GM23338 (cell line): ENCODE results near the gene CACNA1C.

Experiments used
- EZH2 ChIP-seq: fragments of 200-600 bp; sonication (generic); IDR thresholded peaks from one replicate; pipeline ENCODE4 v1.8.0; 2017; ENCODE audit warnings: antibody characterized with exemption, mild to moderate bottlenecking, low read depth; ENCODE audit not compliant: unreplicated experiment
- JUNB ChIP-seq: IDR thresholded peaks from one replicate; pipeline ENCODE4 v1.6.1; 2016; ENCODE audit warnings: antibody characterized with exemption; ENCODE audit not compliant: unreplicated experiment
- TF ChIP-seq, protein P1 (sequence below), 2 experiments: fragments of 200-600 bp in 1 of 2; sonication (generic) in 1 of 2; conservative IDR thresholded peaks; 2 replicates each; pipeline versions ENCODE4 v1.5.1 to v1.6.1; 2016 to 2017; ENCODE audit warnings: antibody characterized with exemption in 2 of 2, low read depth in 2 of 2, mild to moderate bottlenecking in 2 of 2, moderate library complexity in 1 of 2

DNA sequence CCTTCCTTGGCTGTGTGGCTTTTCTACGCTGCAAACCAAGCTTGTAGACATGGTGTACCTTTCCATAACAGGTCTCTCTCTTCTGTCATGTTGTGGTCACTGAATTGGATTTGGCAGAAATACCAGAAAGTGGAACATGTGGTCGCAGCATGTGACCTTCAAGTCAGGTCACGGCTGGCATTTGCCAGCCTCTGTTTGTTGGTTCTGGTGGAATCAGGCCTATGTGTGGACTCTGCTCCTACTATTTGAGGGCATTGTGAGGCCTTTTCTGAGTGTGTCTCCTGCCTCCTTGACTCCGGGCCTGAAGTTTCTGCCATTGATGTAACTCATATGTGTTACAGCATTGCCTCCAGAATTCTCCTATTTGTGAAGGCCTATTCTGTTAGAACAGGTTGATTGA lies 116.7 kb downstream of the CACNA1C start:
- TF ChIP-seq EZH2 (no peak), JUNB (no peak)
- TF ChIP-seq, protein P1, sequence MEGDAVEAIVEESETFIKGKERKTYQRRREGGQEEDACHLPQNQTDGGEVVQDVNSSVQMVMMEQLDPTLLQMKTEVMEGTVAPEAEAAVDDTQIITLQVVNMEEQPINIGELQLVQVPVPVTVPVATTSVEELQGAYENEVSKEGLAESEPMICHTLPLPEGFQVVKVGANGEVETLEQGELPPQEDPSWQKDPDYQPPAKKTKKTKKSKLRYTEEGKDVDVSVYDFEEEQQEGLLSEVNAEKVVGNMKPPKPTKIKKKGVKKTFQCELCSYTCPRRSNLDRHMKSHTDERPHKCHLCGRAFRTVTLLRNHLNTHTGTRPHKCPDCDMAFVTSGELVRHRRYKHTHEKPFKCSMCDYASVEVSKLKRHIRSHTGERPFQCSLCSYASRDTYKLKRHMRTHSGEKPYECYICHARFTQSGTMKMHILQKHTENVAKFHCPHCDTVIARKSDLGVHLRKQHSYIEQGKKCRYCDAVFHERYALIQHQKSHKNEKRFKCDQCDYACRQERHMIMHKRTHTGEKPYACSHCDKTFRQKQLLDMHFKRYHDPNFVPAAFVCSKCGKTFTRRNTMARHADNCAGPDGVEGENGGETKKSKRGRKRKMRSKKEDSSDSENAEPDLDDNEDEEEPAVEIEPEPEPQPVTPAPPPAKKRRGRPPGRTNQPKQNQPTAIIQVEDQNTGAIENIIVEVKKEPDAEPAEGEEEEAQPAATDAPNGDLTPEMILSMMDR (conservative IDR thresholded peaks at IDR 0.05; ENCODE audit: low read depth in 2 of 2), result no peak
